ENCODE measurements around the gene SEMA3E.

DNA sequence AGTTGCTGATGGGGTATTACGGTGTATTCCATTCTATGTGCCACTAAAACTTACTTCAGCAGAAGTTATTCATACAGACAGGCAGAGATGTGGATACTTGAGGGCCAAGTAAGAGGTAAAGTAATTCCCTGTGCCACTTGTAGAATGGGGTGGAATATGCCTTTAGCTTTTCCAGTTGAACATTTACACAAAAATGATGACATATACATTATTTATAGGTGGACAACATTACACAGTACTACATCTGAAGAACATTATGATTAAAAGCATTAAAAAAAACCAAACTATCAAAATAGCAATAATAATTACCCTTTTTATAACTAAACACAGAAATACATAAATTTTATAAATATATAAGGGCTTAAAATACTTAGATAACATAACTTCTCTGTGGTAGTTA lies 3.5 kb upstream of the SEMA3E start:
- TF ChIP-seq CTCF (IDR thresholded peaks at IDR 0.05) (no peak), POLR2AphosphoS5 (IDR thresholded peaks at IDR 0.05) (no peak)

Measured in suprapubic skin (tissue), 3 donors.